Activated CD4-positive, alpha-beta T cell treated with anti-CD3 and anti-CD28 coated beads, Interleukin-10, Interleukin-2, amounts not matched to agents 100 ng/mL and 50 ng/mL, durations not matched to agents 16 hours and 8 hours (primary cell): ENCODE data around the gene GPC3.
A peak's percentile ranks its signal among the peaks of the same experiment; 100 is the strongest.
"Not testable (repeated sequence)": the region's sequence is repeated elsewhere in the genome, so short reads cannot be mapped to it uniquely, and the experiment has no call there.

Experiments used
- DNase-seq: peaks from one replicate; pipeline ENCODE4 v3.0.0-alpha.2; 2020

Gene GPC3

GRCh38 chrX:133836561-133836960 lies 148.8 kb downstream of the GPC3 start:
- no peak for DNase-seq

- no peak for DNase-seq
Observed at GRCh38 chrX:133834771-133835170, 150.6 kb downstream of the GPC3 start.

GRCh38 chrX:133819546-133819945 lies 165.8 kb downstream of the GPC3 start:
- DNase-seq, result no peak

- no peak for DNase-seq
Observed at GRCh38 chrX:133818019-133818418, 167.4 kb downstream of the GPC3 start.

GRCh38 chrX:133815496-133815895 lies 169.9 kb downstream of the GPC3 start:
- DNase-seq, result no peak

GRCh38 chrX:133813971-133814370 lies 171.4 kb downstream of the GPC3 start:
- DNase-seq, result no peak

- no peak for DNase-seq
Observed at GRCh38 chrX:133812402-133812801, 173.0 kb downstream of the GPC3 start.

GRCh38 chrX:133810925-133811324 lies 174.5 kb downstream of the GPC3 start:
- DNase-seq, result no peak

GRCh38 chrX:133804072-133804471 lies 181.3 kb downstream of the GPC3 start:
- no peak for DNase-seq

- no peak for DNase-seq
Observed at GRCh38 chrX:133796282-133796681, 189.1 kb downstream of the GPC3 start.

- no peak for DNase-seq
Observed at GRCh38 chrX:133794126-133794525, 191.3 kb downstream of the GPC3 start.

GRCh38 chrX:133793626-133794025 lies 191.8 kb downstream of the GPC3 start:
- DNase-seq, result no peak

- DNase-seq, result peak; percentile 69
Observed at GRCh38 chrX:133792198-133792953, 193.0 kb downstream of the GPC3 start.

GRCh38 chrX:133789829-133790228 lies 195.6 kb downstream of the GPC3 start:
- DNase-seq, result no peak

- no peak for DNase-seq
Observed at GRCh38 chrX:133786382-133786781, 199.0 kb downstream of the GPC3 start.

- no peak for DNase-seq
Observed at GRCh38 chrX:133783274-133783673, 202.1 kb downstream of the GPC3 start.

- no peak for DNase-seq
Observed at GRCh38 chrX:133781174-133781573, 204.2 kb downstream of the GPC3 start.

- DNase-seq, result peak; percentile 26
Observed at GRCh38 chrX:133776072-133776471, 209.3 kb downstream of the GPC3 start.

GRCh38 chrX:133774807-133775206 lies 210.6 kb downstream of the GPC3 start:
- DNase-seq, result no peak

GRCh38 chrX:133771086-133771646 lies 214.2 kb downstream of the GPC3 start:
- DNase-seq, result no peak

- DNase-seq, result not testable (repeated sequence)
Observed at GRCh38 chrX:133762976-133763548, 222.3 kb downstream of the GPC3 start.

GRCh38 chrX:133754657-133755056 lies 230.7 kb downstream of the GPC3 start:
- no peak for DNase-seq

- DNase-seq, result no peak
Observed at GRCh38 chrX:133749951-133750350, 235.4 kb downstream of the GPC3 start.

GRCh38 chrX:133749370-133749769 lies 236.0 kb downstream of the GPC3 start:
- no peak for DNase-seq
